HG02798 (cell line): ENCODE data around the gene NTSR1.

Experiments
- ATAC-seq: cut with Tn5 transposase; IDR thresholded peaks from one replicate; pipeline ENCODE4 v1.9.1; 2021; ENCODE audit warnings: mild to moderate bottlenecking; ENCODE audit not compliant: unreplicated experiment, poor library complexity

The NTSR1 gene

GRCh38 chr20:62766071-62766450 lies 57.4 kb downstream of the NTSR1 start:
- no peak for ATAC-seq

- no peak for ATAC-seq
Observed at GRCh38 chr20:62766716-62767115, 58.1 kb downstream of the NTSR1 start.

- ATAC-seq, result no peak
Observed at GRCh38 chr20:62768234-62768546, 59.6 kb downstream of the NTSR1 start.

- ATAC-seq, result no peak
Observed at GRCh38 chr20:62768551-62769287, 60.1 kb downstream of the NTSR1 start.

- ATAC-seq, result no peak
Observed at GRCh38 chr20:62769346-62770071, 60.9 kb downstream of the NTSR1 start.

- ATAC-seq, result no peak
Observed at GRCh38 chr20:62770111-62770910, 61.7 kb downstream of the NTSR1 start.

GRCh38 chr20:62770916-62771315 lies 62.3 kb downstream of the NTSR1 start:
- ATAC-seq, result no peak

- ATAC-seq, result no peak
Observed at GRCh38 chr20:62771396-62772102, 62.9 kb downstream of the NTSR1 start.

- no peak for ATAC-seq
Observed at GRCh38 chr20:62772103-62772611, 63.5 kb downstream of the NTSR1 start.

GRCh38 chr20:62772619-62772989 lies 64.0 kb downstream of the NTSR1 start:
- ATAC-seq, result no peak

- no peak for ATAC-seq
Observed at GRCh38 chr20:62772990-62773844, 64.6 kb downstream of the NTSR1 start.

- ATAC-seq, result no peak
Observed at GRCh38 chr20:62773845-62774714, 65.4 kb downstream of the NTSR1 start.

GRCh38 chr20:62774762-62775161 lies 66.1 kb downstream of the NTSR1 start:
- no peak for ATAC-seq

GRCh38 chr20:62775206-62775605 lies 66.6 kb downstream of the NTSR1 start:
- no peak for ATAC-seq

- ATAC-seq, result no peak
Observed at GRCh38 chr20:62776035-62776691, 67.5 kb downstream of the NTSR1 start.

- no peak for ATAC-seq
Observed at GRCh38 chr20:62776692-62777527, 68.3 kb downstream of the NTSR1 start.

GRCh38 chr20:62777528-62777830 lies 68.8 kb downstream of the NTSR1 start:
- ATAC-seq, result no peak
